OCI-LY3 (cell line): ENCODE data around the gene GOLGA8J.

Source experiments
- H2AFZ ChIP-seq: fragments of 200-600, 300-600 bp; shearing (Covaris generic); 2 replicates; pipeline ENCODE4 v1.6.0; 2014; ENCODE audit warnings: antibody characterized with exemption, low read depth, low read length
- H3K27ac ChIP-seq: fragments of 200-600, 300-600 bp; sonication (generic); 2 replicates; pipeline ENCODE4 v1.5.1; 2014; ENCODE audit warnings: mild to moderate bottlenecking, low read length, moderate library complexity, mixed read lengths
- H3K27me3 ChIP-seq: fragments of 200-600, 300-600 bp; sonication (generic); 2 replicates; pipeline ENCODE4 v1.6.1; 2014; ENCODE audit warnings: low read depth, low read length, mixed read lengths
- H3K36me3 ChIP-seq: fragments of 200-600, 300-600 bp; sonication (generic); replicated peaks from 2 replicates; pipeline ENCODE3; 2014; ENCODE audit warnings: low read depth, low read length, mixed read lengths
- H3K4me1 ChIP-seq: fragments of 300-600, 200-600 bp; sonication (generic); 2 replicates; pipeline ENCODE4 v1.6.1; 2014; ENCODE audit warnings: low read length, mixed read lengths
- H3K4me2 ChIP-seq: fragments of 200-600, 300-600 bp; sonication (generic); 2 replicates; pipeline ENCODE4 v1.6.1; 2014; ENCODE audit warnings: low read length, mixed read lengths
- H3K4me3 ChIP-seq: fragments of 300-600, 200-600 bp; sonication (generic); 2 replicates; pipeline ENCODE4 v1.5.1; 2014; ENCODE audit warnings: antibody characterized with exemption, mild to moderate bottlenecking, low read length, moderate library complexity
- H3K79me2 ChIP-seq: fragments of 300-600, 200-600 bp; shearing (Covaris generic); 2 replicates; pipeline ENCODE4 v1.6.1; 2014; ENCODE audit warnings: mild to moderate bottlenecking, low read length, mixed read lengths
- H3K9ac ChIP-seq: fragments of 300-600, 200-600 bp; shearing (Covaris generic); 2 replicates; pipeline ENCODE4 v1.6.0; 2014; ENCODE audit warnings: mild to moderate bottlenecking, low read length, moderate library complexity
- H3K9me3 ChIP-seq: fragments of 200-600, 300-600 bp; shearing (Covaris generic); 2 replicates; pipeline ENCODE4 v1.6.1; 2014; ENCODE audit warnings: low read length, mixed read lengths; ENCODE audit not compliant: insufficient read depth
- H4K20me1 ChIP-seq: fragments of 200-600, 300-600 bp; sonication (generic); 2 replicates; pipeline ENCODE4 v1.6.1; 2016; ENCODE audit warnings: low read length, mixed read lengths; ENCODE audit not compliant: insufficient read depth
- CTCF ChIP-seq: fragments of 200-600, 300-600 bp; sonication (generic); IDR thresholded peaks from 2 replicates; pipeline ENCODE4 v1.5.1; 2014; ENCODE audit warnings: antibody characterized with exemption, low read length, low read depth
- EZH2phosphoT487 ChIP-seq: fragments of 200-600 bp; shearing (Covaris generic); IDR thresholded peaks from 2 replicates; pipeline ENCODE4 v1.6.1; 2018; ENCODE audit warnings: antibody characterized with exemption, mixed run types, low read depth

Gene GOLGA8J

GRCh38 chr15:30038667-30039523 lies 43.9 kb upstream of the GOLGA8J start:
- no peak overlapping the region for H3K27ac ChIP-seq
- no peaks in the 10 kb centered on the region for H3K9me3 ChIP-seq
- H3K79me2 ChIP-seq, result no peaks in the 10 kb centered on the region
- H3K9ac ChIP-seq, result no peak overlapping the region
- no peak overlapping the region for H3K4me3 ChIP-seq
- H3K4me2 ChIP-seq, result no peak overlapping the region
- TF ChIP-seq CTCF (no peak), EZH2phosphoT487 (no peak)
- no peaks in the 10 kb centered on the region for H4K20me1 ChIP-seq
- no peak overlapping the region for H2AFZ ChIP-seq
- H3K27me3 ChIP-seq, result no peaks in the 10 kb centered on the region
- H3K36me3 ChIP-seq, result no peaks in the 10 kb centered on the region
- H3K4me1 ChIP-seq, result no peaks in the 10 kb centered on the region

- no peaks in the 10 kb centered on the region for H3K36me3 ChIP-seq
- no peaks in the 10 kb centered on the region for H4K20me1 ChIP-seq
- no peak overlapping the region for H3K27ac ChIP-seq
- no peak overlapping the region for H3K4me2 ChIP-seq
- H2AFZ ChIP-seq, result no peak overlapping the region
- no peaks in the 10 kb centered on the region for H3K4me1 ChIP-seq
- no peaks in the 10 kb centered on the region for H3K79me2 ChIP-seq
- no peak overlapping the region for H3K9ac ChIP-seq
- H3K9me3 ChIP-seq, result no peaks in the 10 kb centered on the region
- no peak overlapping the region for H3K4me3 ChIP-seq
- TF ChIP-seq CTCF (no peak), EZH2phosphoT487 (no peak)
- no peaks in the 10 kb centered on the region for H3K27me3 ChIP-seq
Observed at GRCh38 chr15:30041868-30042267, 40.9 kb upstream of the GOLGA8J start.

- Histone ChIP-seq H3K36me3 (no peaks in the 10 kb centered on the region), H3K4me3 (no peak overlapping the region), H3K9me3 (no peaks in the 10 kb centered on the region), H3K27me3 (no peaks in the 10 kb centered on the region; the same call in 1 of the 2 replicates), H4K20me1 (no peaks in the 10 kb centered on the region), H3K4me1 (no peaks in the 10 kb centered on the region), H3K27ac (no peak overlapping the region), H3K79me2 (no peaks in the 10 kb centered on the region), H3K4me2 (no peak overlapping the region), H3K9ac (no peak overlapping the region), H2AFZ (no peak overlapping the region)
- TF ChIP-seq EZH2phosphoT487, result no peak
- no peak for TF ChIP-seq CTCF
Observed at GRCh38 chr15:30042556-30042955, 40.2 kb upstream of the GOLGA8J start.

- Histone ChIP-seq H3K27ac (no peak overlapping the region), H3K9ac (no peak overlapping the region), H3K4me2 (no peak overlapping the region), H4K20me1 (no peaks in the 10 kb centered on the region), H3K79me2 (no peaks in the 10 kb centered on the region), H3K4me3 (no peak overlapping the region), H3K9me3 (no peaks in the 10 kb centered on the region), H3K27me3 (no peaks in the 10 kb centered on the region; the same call in 1 of the 2 replicates), H2AFZ (no peak overlapping the region), H3K36me3 (no peaks in the 10 kb centered on the region), H3K4me1 (no peaks in the 10 kb centered on the region)
- TF ChIP-seq EZH2phosphoT487 (no peak), CTCF (peak; percentile 23)
Observed at GRCh38 chr15:30043211-30043655, 39.5 kb upstream of the GOLGA8J start.
